Ishikawa (cell line): ENCODE data around the gene BRD3.

Experiments used
- CEBPB ChIP-seq: IDR thresholded peaks from 2 replicates; pipeline ENCODE4 v1.6.1; 2012
- CREB1 ChIP-seq: IDR thresholded peaks from 2 replicates; pipeline ENCODE4 v1.6.1; 2012; ENCODE audit warnings: low read depth
- EGR1 ChIP-seq: IDR thresholded peaks from 2 replicates; pipeline ENCODE4 v1.6.1; 2012
- FOXM1 ChIP-seq: IDR thresholded peaks from 2 replicates; pipeline ENCODE4 v1.6.1; 2012; ENCODE audit warnings: low read depth, borderline replicate concordance
- TCF12 ChIP-seq: IDR thresholded peaks from 2 replicates; pipeline ENCODE4 v1.6.1; 2012; ENCODE audit warnings: low read depth
- TEAD4 ChIP-seq: IDR thresholded peaks from 2 replicates; pipeline ENCODE4 v1.6.1; 2012
- ZBTB7A ChIP-seq: IDR thresholded peaks from 2 replicates; pipeline ENCODE4 v1.6.1; 2012; ENCODE audit warnings: low read depth

The BRD3 gene

DNA sequence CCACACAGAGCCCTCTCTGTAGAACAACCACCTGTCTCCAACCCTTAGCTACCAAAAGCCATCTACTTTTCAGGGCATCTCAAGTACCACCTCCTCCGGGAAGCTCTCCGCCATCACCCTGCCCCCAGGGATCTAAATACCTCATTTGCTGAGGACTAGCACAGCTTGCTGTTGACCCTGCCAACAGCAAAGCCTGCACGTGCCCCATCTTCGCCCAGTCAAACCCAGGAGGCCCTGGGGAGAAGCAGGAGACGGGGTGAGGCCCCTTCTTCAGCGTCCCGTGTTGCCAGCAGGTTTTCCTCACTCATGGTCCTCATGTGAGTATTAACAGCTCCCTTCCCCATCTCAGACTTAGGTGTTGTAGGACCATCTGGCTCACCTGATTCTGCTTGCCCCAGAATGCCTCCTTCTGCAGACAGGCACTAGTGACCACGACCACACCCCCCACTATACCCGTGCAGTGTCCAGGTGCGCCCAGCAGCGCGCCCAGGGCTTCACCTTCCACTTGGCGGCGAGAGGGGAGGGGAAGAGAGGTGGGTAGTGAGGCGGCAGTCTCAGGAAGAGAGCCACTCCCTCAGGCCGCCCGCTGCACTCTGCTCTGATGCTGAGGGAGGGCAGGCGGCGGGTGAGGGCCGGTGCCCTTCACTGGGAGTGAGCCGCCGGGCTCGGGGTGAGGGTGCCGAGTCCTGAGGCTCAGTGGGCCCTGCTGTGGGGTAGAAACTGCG is 86.8 kb downstream of the BRD3 start:
- no peak for TF ChIP-seq FOXM1
- TF ChIP-seq CEBPB, result no peak
- no peak for TF ChIP-seq TCF12
- no peak for TF ChIP-seq EGR1
- TF ChIP-seq ZBTB7A, result no peak
- TF ChIP-seq CREB1, result no peak
- TF ChIP-seq TEAD4, result no peak
